ENCODE results near the gene ACTL10. TPM values are rescaled to one million over a fixed set of nuclear protein-coding genes. Genes with fewer than 3 reads are reported as not detected.
"Not testable (repeated sequence)": the region's sequence is repeated elsewhere in the genome, so short reads cannot be mapped to it uniquely, and the experiment has no call there.

The ACTL10 gene
- polyA plus RNA-seq (ENCODE audit: low read depth in 6 of 6), result 1 to 10 TPM in 5 of 6 donors, not detected in 1; 1.2 to 4.8 (median 3.7) TPM

DNA sequence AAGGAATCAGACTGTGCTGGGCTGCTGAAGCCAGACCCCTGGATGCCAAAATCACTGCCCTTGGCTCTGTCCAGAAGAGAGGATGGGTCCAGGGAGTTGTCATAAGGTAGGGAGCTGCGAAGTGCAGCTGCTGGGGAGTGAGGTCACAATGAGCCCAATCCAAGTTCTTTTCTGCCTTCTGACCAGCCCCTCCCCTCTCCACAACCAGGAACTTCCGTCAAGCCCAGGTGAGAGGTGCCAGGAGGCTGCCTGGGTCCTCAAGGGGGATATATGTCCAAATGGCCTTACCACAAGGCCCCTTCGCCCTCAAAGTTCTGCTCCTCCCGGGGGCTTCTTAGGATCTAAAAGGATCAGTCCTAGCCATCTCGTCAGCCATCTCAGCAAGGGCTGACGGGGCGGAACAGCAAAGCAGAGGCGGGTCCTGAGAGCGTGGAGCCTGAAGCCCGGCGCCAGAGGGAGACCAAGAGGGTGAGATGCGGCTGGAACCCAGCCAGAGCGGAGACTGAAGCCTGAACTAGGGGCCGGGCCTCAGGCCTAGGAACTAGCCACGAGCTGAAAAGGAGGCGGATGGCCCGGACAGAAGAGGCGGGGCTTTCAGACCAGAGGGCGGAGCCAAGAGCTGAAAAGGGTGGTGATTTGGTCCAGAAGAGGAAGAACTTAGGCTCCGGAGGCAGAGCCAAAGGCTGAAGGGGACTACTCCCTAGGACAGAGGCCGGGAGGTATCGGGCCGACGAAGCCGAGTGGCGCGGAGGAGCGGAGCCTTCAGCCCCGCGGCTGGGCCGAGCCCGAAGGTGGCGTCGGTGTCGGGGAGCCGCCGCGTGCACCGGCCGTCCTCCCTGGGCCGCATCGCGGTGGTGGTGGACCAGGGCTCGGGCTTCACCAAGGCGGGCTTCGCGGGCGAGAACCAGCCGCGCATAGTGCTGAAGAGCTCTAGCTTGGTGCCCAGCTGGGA lies at the start of gene ACTL10:
Gene ACTL10 (plus strand): TSS at position 651 of the 952 bp plus-strand sequence. CDS start 555 bp downstream, outside the sequence.
- Mint-ChIP-seq H3K27me3 (no peaks in the 10 kb centered on the region), H3K4me1 (peaks cover 21 to 37% (median 34%) of the 10 kb centered on the region in 3 donors), H3K4me3 (peak within 1 kb of the TSS; percentile 87 to 95 (median 92)), H3K36me3 (no peaks in the 10 kb centered on the region), H3K9me3 (no peaks in the 10 kb centered on the region), H3K27ac (peak within 1 kb of the TSS in 5 of 6 donors; percentile 49 to 98 (median 85))
- ATAC-seq (ENCODE audit: low read depth in 2 of 2) (peak; percentile 61 to 63), DNase-seq (peak; percentile 78)

DNA sequence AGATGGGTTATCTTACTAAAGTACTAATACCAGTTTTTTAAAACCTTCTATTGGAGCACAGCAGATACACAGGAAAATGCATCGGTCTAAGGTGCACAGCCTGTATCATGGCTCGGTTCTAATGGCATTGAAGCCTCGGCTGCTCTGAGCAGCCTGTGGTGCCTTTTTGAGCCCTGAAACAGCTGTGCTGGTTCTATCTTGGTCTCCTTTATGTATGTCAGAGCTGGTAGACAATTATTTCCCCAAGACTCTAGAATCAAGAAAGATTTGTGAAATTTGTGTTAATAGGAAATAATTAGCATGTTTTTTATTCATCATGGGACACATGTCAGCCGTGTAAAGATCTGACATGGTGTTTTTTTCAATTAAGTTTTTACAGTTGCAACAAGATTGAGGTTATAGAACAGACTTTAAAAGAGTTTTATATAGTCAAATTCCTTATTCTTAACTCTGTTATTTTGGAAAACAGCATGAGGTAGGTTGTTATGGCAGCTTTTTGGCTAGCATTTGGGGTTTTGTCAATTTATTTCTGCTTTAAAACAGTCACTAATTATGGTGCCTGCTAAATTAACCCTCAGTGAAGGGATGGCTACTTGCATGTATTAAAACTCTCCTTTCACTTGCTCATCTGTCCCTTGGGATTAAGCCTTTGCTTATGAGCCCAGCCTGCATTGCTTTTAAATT lies 44.9 kb upstream of the ACTL10 start:
- H3K27ac Mint-ChIP-seq, result no peak overlapping the region

DNA sequence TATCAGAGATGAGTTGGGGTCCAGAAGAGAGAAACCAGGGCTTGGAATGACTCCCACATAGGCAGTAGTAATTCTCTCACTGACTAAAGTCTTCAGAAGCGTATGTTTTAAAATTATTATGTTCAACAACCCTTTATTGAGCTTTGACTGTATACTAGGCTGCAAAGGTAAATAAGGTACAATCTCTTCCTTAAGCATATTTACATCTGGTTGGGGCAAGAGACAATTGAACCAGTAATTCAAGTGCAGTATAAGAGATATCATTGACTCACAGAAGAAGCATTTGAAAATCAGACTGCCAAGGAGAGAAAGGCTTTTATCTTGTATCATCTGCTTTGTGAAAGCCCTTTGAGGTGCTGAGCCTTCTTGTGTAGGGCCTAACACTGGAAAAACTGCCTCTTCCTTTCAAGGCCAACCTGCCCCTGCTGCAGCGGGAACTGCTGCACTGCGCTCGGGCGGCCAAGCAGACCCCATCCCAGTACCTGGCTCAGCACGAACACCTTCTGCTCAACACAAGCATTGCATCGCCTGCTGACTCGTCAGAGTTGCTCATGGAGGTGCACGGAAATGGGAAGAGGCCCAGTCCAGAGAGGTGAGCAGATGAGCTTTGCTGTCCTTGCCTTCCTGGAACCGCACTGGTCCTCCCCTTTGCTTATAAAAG lies 43.9 kb upstream of the ACTL10 start:
- Mint-ChIP-seq H3K36me3 (peaks cover 8 to 29% of the 10 kb centered on the region in 2 donors), H3K4me1 (peaks cover 8 to 16% (median 14%) of the 10 kb centered on the region in 3 donors), H3K4me3 (no peak overlapping the region), H3K9me3 (peaks cover 0 to 3% (median 0%) of the 10 kb centered on the region in 7 donors), H3K27me3 (no peaks in the 10 kb centered on the region), H3K27ac (no peak overlapping the region)
- ATAC-seq (ENCODE audit: low read depth in 2 of 2) (no peak), DNase-seq (no peak)

More for the DNA sequence above, 44.9 kb upstream of the ACTL10 start:
- Mint-ChIP-seq H3K4me1 (peaks cover 8 to 16% (median 14%) of the 10 kb centered on the region in 3 donors), H3K36me3 (peaks cover 8 to 28% of the 10 kb centered on the region in 2 donors), H3K27me3 (no peaks in the 10 kb centered on the region), H3K4me3 (no peak overlapping the region), H3K9me3 (peaks cover 0 to 3% (median 0%) of the 10 kb centered on the region in 7 donors)
- ATAC-seq (ENCODE audit: low read depth in 2 of 2) (no peak), DNase-seq (no peak)

DNA sequence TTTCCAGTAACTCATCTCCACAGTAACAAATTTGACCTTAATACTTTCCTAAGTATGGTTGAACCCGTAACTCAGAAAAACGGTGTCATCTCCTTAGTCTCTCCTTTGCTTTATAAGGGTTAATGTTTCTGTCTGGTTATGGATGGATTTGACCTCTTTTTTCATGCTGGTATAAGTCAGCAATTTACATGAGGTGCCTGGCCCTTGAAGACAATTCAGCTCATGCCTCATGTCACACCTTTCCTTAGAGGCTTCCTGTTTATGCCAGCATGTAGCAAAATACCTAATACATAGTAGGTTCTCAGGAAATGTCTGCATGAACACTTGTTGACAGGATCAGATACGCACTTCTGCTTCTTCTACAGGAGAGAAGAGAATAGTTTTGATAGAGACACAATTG lies 42.3 kb upstream of the ACTL10 start:
- DNase-seq, result peak; percentile 15
- Mint-ChIP-seq H3K36me3 (peaks cover 13 to 38% of the 10 kb centered on the region in 2 donors), H3K9me3 (peaks cover 0 to 3% (median 0%) of the 10 kb centered on the region in 7 donors), H3K4me3 (peak overlapping the region in 3 of 8 donors; percentile 30 to 59 (median 35)), H3K27me3 (no peaks in the 10 kb centered on the region), H3K27ac (peak overlapping the region; percentile 34 to 88 (median 62)), H3K4me1 (peaks cover 8 to 16% (median 14%) of the 10 kb centered on the region in 3 donors)
- peak; percentile 53 to 59 for ATAC-seq (ENCODE audit: low read depth in 2 of 2)

DNA sequence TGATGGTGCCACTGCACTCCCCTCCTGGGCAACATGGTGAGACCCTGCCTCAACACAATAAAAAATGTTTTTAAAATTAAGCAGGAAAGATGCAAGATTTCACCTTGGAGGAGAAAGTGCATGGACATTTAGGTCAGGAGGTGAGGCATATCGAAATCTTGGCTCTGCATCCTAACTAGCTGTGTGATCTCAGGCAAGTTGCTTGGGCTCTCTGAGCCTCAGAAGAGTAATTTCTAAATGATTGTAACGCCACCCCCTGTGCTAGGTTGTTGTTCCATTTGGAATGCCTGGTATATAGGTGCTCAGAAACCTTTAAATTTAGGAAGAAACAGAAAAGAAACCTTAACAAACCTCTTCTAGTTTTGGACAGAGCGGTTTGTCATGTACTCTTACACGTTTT lies 40.6 kb upstream of the ACTL10 start:
- Mint-ChIP-seq H3K4me3 (no peak overlapping the region), H3K27ac (peak overlapping the region in 2 of 6 donors; percentile 18 to 29), H3K36me3 (peaks cover 25 to 52% of the 10 kb centered on the region in 2 donors), H3K4me1 (peaks cover 8 to 16% (median 14%) of the 10 kb centered on the region in 3 donors), H3K27me3 (no peaks in the 10 kb centered on the region), H3K9me3 (peaks cover 0 to 3% (median 0%) of the 10 kb centered on the region in 7 donors)
- ATAC-seq (ENCODE audit: low read depth in 2 of 2) (no peak), DNase-seq (no peak)

DNA sequence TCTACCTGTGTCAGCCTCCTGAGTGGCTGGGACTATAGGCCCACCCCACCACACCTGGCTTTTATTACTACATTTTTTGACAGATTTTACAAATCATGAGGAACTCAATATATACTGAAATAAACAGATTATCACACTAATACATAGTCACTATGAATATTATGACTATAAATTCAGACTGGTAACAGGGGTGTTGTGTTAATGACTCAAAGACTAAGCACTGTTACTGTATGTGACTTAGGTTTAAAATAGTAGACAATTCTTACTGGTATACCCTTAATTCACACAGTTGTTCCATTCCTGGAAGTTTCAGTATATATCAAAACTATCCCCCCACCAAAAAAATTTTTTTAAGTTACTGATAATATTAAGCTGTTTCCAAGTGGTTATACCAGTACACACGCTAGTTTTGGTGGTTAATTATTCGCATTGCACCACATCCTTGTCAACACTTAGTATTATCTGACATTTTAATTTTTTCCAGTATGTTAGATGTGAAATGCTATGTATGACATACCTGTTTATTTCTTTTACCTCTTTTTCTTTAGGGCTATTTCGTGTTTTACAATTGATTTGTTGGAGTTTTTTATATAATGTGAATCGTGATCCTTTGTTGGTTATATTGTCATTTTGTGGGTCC lies 39.0 kb upstream of the ACTL10 start:
- peaks cover 8 to 14% (median 13%) of the 10 kb centered on the region in 3 donors for H3K4me1 Mint-ChIP-seq
- no peak for ATAC-seq (ENCODE audit: low read depth in 2 of 2)
- peaks cover 25 to 50% of the 10 kb centered on the region in 2 donors for H3K36me3 Mint-ChIP-seq
- no peaks in the 10 kb centered on the region for H3K27me3 Mint-ChIP-seq
- peaks cover 0 to 3% (median 0%) of the 10 kb centered on the region in 7 donors for H3K9me3 Mint-ChIP-seq
- H3K27ac Mint-ChIP-seq, result peak overlapping the region in 3 of 6 donors; percentile 3 to 62 (median 33)
- no peak overlapping the region for H3K4me3 Mint-ChIP-seq
- DNase-seq, result no peak

DNA sequence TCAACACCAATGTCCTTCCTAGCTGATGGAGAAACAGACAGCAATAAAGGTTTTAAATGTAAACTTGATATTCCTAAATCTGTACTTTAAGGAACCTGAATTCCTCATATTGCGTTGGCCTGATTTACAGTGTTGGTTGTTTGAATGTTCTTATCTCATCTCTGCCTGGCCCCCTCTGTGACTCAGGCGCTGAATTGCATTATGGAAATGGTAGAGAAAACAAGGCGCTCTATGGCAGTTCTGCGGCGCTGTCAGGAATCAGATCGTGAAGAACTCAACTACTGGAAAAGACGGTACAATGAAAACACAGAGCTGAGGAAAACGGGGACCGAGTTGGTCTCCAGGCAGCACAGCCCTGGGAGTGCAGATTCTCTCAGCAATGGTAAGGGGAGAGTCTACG lies 37.2 kb upstream of the ACTL10 start:
- no peaks in the 10 kb centered on the region for H3K27me3 Mint-ChIP-seq
- DNase-seq (no peak), ATAC-seq (ENCODE audit: low read depth in 2 of 2) (no peak)
- no peak overlapping the region for H3K4me3 Mint-ChIP-seq
- peak overlapping the region in 2 of 6 donors; percentile 5 to 81 for H3K27ac Mint-ChIP-seq
- H3K9me3 Mint-ChIP-seq, result peaks cover 0 to under 1% (median 0%) of the 10 kb centered on the region in 7 donors
- H3K4me1 Mint-ChIP-seq, result peaks cover 4 to 8% (median 7%) of the 10 kb centered on the region in 3 donors
- H3K36me3 Mint-ChIP-seq, result peaks cover 19 to 43% of the 10 kb centered on the region in 2 donors

DNA sequence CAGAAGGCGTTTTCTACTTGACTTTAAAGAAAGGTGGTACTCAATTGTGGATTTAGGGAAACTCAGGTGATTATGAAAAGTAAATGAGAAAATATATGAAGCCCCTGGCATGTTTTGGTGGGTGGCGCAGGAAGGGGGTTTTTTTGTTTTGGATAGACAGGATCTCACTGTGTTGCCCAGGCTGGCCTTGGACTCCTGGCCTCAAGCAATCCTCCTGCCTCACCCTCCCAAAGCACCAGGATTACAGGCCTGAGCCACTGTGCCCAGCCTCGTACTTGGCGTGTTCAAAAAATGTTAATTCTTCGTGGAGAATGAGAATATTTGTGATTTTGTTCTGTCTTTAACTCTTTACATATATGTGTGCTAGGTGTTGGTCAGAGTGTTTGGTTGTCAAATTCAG lies 36.8 kb upstream of the ACTL10 start:
- Mint-ChIP-seq H3K27ac (no peak overlapping the region), H3K4me3 (no peak overlapping the region), H3K27me3 (no peaks in the 10 kb centered on the region), H3K4me1 (peaks cover 0 to 4% (median 2%) of the 10 kb centered on the region in 3 donors), H3K9me3 (no peaks in the 10 kb centered on the region), H3K36me3 (peaks cover 17 to 38% of the 10 kb centered on the region in 2 donors)
- DNase-seq, result no peak
- ATAC-seq (ENCODE audit: low read depth in 2 of 2), result no peak

DNA sequence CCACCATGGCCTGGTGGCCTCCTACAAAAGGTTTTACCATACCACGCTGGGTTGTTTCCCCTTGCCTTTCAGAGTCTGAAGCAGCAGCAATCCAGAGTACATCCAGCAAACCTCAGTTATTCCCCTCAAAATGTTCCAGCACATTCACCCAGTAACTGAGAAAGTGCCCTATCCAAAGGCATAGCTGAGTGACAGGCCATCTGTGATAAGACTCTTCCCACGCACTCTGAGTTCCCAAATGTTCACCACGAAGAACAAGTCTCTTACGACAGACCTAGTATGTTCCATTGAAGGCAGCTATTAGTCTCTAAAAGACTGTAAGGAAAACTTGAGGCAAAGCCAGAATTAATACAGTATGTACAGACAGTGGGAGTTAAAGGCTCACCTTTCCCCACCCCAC lies 36.2 kb upstream of the ACTL10 start:
- Mint-ChIP-seq H3K36me3 (peaks cover 17 to 33% of the 10 kb centered on the region in 2 donors), H3K27ac (peak overlapping the region in 2 of 6 donors; percentile 16 to 62), H3K4me1 (no peaks in the 10 kb centered on the region), H3K27me3 (no peaks in the 10 kb centered on the region), H3K9me3 (no peaks in the 10 kb centered on the region), H3K4me3 (peak overlapping the region in 1 of 8 donors; percentile 9)
- no peak for DNase-seq
- no peak for ATAC-seq (ENCODE audit: low read depth in 2 of 2)

DNA sequence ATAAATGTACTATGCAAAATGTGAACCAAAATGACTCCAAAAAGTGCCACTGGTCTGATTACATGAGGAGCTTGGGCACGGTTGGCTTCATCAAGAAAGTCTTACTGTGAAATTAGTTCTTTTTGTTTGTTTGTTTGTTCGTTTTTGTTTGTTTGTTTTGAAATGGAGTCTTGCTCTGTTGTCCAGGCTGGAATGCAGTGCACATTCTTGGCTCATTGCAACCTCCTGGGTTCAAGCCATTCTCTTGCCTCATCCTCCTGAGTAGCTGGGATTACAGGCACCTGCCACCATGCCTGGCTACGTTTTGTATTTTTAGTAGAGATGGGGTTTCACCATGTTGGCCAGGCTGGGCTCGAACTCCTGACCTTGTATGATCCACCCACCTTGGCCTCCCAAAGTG lies 34.8 kb upstream of the ACTL10 start:
- not testable (repeated sequence) for H3K9me3 Mint-ChIP-seq; H3K4me1 Mint-ChIP-seq; DNase-seq; H3K27me3 Mint-ChIP-seq; H3K4me3 Mint-ChIP-seq; H3K27ac Mint-ChIP-seq; ATAC-seq (ENCODE audit: low read depth in 2 of 2)
- peaks cover 21 to 28% of the 10 kb centered on the region in 2 donors for H3K36me3 Mint-ChIP-seq

DNA sequence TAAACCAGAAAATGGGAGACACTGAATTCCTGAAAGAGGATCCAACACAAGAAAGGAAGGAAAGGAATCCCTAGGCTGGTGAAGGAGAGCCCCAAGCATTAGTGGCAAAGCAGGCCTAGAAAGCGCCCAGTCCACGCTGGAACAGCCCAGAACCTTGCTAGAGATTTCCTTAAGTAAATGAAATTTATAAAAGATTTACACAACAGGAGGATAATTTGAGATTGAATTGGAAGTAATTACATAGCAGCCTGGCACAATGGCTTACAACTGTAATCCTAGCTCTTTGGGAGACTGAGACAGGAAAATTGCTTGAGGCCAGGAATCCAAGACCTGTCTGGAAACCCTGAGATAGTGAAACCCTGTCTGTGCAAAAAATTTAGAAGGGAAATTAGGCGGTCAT lies 31.4 kb upstream of the ACTL10 start:
- Mint-ChIP-seq H3K36me3 (peaks cover 19 to 29% of the 10 kb centered on the region in 2 donors), H3K27ac (peak overlapping the region in 1 of 6 donors; percentile 72), H3K4me1 (no peaks in the 10 kb centered on the region), H3K9me3 (no peaks in the 10 kb centered on the region), H3K27me3 (no peaks in the 10 kb centered on the region), H3K4me3 (no peak overlapping the region)
- ATAC-seq (ENCODE audit: low read depth in 2 of 2) (no peak), DNase-seq (no peak)

DNA sequence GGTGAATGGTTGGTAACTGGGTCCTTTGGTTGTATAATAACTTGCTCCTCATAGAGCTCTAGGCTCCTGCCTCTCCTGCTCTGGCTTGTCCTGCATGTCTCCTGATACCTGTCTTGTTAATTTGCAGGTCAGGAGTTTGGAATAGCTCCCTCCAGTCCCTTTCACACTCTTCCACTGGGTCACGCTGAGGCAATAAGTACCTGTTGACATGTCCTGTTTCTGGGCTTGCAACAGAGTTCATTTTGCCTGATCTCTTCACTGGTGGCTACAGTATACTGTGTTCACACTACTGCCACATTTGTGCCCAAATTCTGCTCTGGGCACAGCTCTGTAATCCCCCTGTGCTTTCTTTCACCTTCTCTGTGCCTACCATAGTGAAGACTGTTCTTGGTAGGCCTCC lies 30.0 kb upstream of the ACTL10 start:
- H3K4me1 Mint-ChIP-seq, result no peaks in the 10 kb centered on the region
- peak overlapping the region in 2 of 6 donors; percentile 21 to 57 for H3K27ac Mint-ChIP-seq
- peaks cover 20 to 30% of the 10 kb centered on the region in 2 donors for H3K36me3 Mint-ChIP-seq
- DNase-seq (no peak), ATAC-seq (ENCODE audit: low read depth in 2 of 2) (no peak)
- H3K27me3 Mint-ChIP-seq, result no peaks in the 10 kb centered on the region
- no peak overlapping the region for H3K4me3 Mint-ChIP-seq
- H3K9me3 Mint-ChIP-seq, result no peaks in the 10 kb centered on the region

Measured in naive B cell (primary cell).